Stimulated activated naive CD8-positive, alpha-beta T cell treated with anti-CD3 and anti-CD28 coated beads, Interleukin-15, Interleukin-2, amounts not matched to agents 100 U/mL and 50 U/mL, for 24 hours (primary cell): ENCODE measurements around the gene ARMH2.

Experiments
- ATAC-seq: fragments of 150-1000 bp; cut with Tn5 transposase; one replicate; pipeline ENCODE4 v1.10.0; 2021
- DNase-seq: peaks from one replicate; pipeline ENCODE4 v3.0.0; 2021

ARMH2 gene

DNA sequence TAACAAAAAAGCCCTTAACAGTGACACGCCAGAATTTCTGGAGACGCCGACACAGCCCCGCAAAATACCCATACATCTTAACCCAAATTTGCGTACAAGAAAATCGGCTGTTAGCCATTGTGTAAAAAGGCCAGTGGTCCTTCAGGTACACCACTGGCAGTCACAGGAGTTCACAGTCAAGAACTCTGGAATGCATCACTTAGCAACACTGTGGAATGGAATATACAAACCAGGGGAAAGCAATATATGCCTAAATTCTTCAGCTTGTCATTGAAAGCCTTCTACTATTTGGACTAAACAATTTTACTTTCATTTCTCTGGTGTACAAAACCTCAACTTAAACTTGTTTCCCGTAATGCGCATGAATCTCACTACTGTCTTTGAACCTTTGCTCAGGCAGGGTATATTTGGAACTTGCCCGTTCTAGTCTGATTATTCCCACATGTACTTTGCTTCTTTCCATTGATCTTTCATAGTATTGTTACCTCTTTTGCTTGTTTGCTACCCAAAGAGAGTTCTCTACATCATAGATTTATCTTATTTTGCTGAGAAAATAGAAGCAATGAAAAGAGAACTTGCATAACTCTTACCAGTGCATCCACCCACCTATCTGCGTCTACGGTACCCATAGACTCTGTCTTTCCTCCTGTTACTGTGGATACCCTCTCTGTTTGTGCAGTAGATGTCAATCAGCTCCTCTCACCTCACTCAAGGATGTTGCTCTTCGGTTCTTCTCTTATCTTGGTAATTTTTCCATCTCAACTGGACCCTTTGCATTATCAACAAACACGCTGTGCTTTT lies at the start of gene ARMH2:
Gene ARMH2, minus strand, starts transcription at position 178 of the 801 bp plus-strand sequence. Its CDS starts 60 bp downstream, at position 118.
- ATAC-seq, result no peak
- DNase-seq, result no peak

DNA sequence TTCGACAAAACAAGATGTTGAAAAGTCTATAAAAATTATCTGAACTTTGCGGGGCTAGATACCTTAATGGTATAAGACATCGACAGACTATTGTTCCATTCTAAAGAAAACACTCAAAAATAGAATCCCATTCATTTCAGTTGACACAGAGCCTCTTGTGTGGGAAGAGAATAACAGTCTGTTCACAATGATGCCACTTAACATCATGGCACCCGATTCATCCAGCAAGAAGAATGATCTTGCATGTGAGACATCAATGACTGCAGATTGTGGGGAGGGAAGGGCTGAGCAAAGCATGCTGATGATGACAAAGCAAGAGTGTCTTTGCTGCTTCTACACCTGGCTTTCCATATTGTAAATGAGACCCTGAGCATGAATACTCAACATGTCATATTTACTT lies 49.7 kb upstream of the ARMH2 start:
- DNase-seq, result no peak
- ATAC-seq, result no peak

DNA sequence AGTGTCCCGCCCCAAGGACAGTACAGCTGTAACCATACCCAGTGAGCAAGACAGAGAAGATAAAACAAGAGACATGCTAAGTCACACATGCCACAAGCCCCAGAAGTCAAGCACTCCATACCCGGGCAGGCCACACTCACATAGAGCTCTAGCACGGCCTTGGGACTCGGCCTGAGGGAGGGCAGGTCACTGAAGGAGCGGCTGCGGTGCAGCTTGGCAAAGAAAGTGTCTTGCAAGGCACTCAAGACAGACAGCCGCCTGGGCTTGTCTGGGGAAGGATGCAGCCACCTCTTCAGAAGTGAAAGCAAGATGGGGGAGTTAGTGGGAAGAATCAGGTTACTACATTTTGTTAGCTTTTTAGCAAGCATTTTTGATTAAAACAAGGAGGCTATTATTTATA lies 48.7 kb upstream of the ARMH2 start:
- ATAC-seq (no peak), DNase-seq (no peak)

DNA sequence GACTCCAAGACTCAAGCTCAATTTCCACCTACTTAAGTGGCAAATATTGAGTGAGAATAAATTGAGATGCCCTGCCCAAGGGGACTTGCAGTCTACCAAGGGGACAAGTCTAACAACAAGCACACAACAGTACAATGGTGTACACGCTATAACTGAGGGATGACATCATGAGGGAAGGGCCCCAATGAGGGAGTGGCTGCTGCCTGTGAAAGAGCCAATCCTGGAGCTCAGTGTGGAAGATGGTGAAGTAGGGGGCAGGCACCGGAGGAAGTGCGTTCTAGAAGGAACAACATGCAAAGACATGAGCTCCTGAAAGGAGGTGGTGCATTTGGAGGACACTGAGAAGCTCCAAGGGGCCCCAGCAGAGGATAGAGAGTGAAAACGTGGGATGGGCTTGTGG lies 46.9 kb upstream of the ARMH2 start:
- DNase-seq, result no peak
- no peak for ATAC-seq

DNA sequence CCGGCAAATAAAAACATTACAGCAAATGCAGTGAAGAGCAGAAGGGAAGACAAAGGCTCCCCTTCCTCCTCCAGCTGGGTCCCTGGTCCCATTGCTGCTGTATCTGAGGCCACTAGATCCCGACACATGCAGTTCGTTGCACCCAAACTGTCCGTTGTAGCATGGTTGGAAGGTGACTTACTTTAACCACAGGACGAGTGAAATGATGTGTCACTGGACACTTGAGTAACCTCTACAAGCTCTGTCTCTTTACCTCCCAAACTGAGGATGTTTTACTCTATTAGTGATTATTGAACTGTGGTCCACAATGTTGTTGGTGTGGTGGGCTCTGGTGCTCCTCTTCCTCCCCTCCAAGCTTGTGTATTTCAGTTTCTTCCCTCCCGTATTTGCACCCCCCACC lies 46.2 kb upstream of the ARMH2 start:
- DNase-seq, result no peak

DNA sequence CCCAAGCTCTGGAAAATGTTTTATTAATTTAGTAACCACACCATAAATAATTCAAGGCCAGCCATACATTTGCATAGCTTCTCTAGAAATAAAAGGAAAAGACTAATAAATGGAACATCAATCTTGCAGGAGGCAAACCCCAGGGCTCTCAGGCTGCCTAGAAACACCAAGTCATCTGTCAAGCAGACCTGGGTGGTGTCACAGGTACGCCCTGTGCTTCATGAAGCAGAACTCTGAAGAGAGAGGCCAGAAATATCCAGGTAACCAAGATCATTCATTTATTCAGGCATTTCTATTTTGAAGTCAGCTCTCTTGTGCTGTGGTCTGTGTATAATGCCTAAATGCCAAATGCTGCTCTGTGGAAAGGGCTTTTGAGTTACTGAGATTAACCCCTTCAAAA lies 45.3 kb upstream of the ARMH2 start:
- ATAC-seq (no peak), DNase-seq (no peak)

More for the DNA sequence above, 46.2 kb upstream of the ARMH2 start:
- ATAC-seq, result no peak

DNA sequence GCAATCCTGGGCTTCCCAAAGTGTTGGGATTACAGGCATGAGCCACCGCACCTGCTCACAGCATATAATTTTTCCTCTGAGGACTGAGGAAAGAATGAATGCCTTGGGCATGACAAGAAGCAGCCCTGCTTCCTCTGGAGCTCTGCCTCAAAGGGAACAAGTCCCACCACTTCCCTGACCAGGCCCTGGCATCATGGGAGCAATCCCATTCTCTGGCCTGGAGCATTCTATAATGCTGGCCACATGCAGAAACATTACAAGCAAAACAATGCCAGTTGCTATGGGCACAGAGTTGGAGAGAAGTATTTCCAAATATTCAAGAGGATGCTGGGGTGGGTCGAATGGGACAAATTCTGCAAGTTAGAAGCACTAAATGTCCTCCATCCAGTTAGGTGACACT lies 41.5 kb upstream of the ARMH2 start:
- no peak for ATAC-seq
- no peak for DNase-seq

DNA sequence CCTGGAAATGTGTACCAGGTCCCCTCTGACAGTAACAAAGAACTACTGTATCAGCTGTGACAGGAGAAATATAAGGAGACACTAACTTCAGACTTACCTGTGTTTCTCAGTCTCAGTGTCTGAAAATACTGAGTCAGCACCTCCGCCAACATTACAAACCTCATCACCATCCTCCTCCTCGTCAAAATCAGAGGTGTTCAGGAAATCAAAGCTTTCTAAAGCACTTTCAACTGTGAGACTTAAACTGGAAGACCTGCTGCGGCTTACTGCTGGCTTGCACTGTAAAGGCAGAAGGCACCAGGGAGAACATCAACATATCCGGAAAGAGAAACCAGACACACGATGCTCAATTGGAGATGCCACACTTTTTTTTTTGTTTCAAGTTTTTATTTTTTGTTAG lies 40.3 kb upstream of the ARMH2 start:
- no peak for DNase-seq
- no peak for ATAC-seq

DNA sequence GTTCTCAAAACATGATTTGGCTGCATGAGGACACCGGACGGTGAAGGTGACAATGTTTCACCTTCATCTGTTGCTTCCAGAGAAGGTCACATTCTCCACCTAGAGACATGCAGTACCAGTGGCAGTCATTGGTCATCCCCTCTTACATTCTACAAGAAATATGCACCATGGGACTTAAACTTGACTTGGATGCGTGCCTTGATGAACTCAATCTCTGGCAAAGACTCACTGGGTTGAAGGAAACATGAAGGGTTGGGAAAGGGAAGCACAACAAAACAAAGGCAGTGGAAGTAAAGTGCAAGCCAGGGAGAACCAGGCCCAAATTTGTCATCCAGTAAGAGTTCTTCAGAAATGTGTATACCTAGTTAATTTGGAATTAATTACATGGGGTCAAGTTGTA lies 39.4 kb upstream of the ARMH2 start:
- no peak for DNase-seq
- ATAC-seq, result no peak

DNA sequence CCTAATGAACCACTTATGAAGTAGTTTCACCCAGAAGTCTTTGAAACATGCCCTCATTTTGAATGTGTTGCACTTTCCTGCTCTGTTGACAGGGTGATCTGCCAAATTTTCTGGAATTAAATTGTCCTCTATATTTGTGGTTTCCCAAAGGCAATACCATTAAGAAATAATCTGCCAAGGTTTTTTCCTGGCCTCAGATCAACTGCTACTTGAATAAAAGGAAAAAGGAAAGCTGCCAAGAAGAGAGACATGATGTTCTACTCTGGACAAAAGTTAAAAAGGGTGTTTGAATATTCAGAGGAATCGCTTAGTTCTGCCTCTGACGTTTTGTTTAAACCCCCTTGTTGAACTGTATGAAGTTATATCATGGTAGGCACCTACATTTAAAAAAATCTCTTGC lies 37.4 kb upstream of the ARMH2 start:
- no peak for ATAC-seq
- DNase-seq, result no peak

DNA sequence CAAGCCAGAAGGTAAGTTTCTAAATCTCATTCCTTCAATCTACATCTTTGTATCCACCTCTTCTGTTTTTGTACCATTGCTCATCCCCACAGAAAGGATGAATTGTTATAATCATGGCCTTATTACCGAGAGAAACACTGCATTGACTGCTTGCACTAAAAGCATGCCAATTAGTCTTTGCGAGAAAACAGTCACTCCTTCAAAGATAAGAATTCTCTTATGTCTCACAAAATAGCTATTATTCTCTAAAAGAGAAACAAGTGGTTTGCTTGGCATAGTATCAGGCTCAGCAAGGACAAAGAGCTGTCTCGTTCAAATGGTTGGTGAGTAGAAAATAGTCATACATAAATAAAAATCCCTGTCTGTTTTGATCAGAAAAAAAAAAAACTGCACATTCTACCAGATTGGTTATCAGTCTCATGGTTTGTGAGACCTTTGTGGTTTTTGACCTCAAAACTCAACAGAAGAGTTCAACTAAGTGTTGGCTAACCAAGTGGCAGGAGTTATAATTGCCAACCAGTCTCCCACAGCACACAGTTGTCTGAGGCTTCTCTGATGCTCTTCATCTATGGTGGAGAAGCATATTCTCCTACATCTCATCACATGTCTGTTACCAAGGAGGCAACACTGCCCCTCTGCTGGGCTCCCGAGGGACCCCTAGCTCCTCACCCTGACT lies 35.1 kb upstream of the ARMH2 start:
- no peak for DNase-seq
- ATAC-seq, result no peak

DNA sequence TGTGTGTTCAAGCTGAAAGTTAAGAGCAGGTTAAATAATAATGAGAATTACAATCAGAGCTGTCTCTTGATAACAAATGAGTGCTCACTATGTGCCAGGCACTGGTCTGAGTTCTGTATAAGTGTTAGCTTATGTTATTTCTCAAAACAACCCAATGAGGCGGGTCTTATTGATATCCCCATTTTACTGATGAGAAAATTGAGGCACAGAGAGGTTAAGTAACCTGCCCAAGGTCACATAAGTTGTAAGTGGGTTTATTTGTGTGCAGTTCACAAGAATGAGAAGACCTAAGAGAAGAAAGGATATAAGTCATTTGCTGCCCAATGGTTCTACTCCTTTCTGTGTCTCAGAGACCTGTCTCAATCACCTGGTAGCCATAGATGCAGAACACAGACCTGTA lies 34.1 kb upstream of the ARMH2 start:
- DNase-seq (no peak), ATAC-seq (no peak)

DNA sequence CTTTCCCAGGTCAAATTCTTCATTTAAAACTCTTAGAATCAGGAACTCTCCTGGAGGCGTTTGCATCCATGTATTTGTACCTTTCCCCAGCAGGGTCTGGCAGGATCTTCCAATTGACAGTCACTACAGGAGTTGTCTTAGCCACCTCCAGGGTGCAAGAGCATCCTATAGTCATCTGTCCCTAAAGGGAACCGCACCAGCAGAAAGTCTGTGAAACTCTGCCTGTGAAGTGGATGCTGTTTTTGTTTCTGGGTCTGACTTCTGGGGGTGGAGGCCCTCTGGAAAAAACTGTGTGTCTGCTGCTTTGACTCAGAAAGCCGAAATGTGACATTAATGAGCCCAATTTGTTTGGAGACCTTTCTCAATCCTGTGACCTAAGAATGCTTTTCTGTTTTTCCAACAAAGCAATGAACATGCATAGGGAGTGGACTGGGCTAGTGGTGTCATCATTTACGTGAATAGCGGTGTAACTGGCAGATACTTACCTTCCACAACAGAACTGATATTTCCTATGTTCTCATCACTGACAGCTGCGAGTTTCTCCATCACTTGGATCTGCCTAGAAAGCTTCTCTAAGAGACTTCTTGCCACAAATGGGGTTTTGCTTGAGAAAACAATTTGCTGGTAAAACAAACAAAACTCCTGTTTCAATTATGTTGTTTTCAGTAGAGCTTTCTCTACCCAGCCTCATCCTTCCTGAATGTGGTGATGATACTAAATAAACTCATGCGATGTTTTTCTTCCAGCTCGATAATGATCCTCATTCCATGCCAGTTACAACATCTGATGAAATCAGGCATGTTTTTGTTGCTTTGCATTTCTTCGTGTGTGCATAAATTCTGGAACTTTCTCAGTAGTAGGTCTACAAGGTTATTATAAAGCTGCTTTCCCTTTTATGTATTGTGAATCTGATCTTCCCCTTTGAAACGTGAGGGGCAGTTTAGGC lies 33.3 kb upstream of the ARMH2 start:
- peak; percentile 65 for ATAC-seq
- DNase-seq, result no peak

DNA sequence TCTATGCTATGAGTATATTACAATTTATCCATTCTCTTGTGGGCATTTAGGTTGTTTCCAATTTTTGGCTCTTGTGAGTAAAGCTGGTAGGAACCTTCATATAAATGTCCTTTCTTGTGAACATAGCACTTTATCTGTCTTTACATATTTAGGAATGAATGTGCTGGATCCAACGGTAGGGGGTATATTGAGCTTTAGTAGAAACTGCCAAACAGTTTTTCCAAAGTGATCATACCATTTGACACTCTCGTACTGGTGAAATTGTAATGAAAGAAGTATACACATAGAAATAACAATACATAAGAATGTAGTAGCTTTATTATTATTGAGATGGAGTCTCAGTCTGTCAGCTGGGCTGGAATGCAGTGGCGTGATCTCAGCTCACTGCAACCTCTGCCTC lies 30.9 kb upstream of the ARMH2 start:
- ATAC-seq (no peak), DNase-seq (no peak)

DNA sequence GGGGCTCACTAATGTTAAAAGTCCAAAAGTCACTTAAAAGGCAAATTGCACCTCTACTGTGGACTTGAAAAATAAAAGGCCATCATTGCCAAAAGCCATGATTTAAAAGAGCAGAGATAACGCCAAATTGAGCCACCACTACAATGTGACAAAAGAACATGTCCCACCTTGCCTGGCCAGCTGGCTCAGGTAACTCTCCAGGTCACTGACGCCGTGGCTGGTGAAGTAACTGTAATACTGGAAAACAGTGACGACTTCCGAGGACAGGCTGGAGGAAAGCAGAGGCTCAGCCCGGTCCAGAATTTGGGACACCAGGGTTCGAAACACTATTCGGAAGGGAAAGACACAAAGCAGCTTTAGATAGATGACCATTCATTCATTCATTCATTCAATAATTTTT lies 29.3 kb upstream of the ARMH2 start:
- no peak for ATAC-seq

DNA sequence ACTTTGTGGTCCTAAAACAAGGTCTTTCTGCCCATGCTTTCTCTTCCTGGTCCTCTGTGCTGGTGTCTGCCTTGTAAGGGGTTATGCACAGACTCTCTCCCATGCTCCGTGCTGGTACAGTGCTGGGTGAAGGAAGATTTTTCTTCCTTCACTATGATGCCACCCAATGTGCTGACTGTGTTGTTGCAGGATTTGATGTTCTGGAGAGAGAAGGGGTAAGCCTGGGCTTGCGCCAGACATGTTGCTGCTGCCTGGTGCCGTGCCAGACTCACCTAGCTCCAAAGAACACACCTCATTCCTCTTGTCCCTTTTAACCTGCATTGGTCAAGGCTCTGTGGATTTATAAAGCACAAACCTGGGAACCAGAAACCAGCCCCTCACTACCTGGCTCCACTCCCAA lies 28.4 kb upstream of the ARMH2 start:
- ATAC-seq (no peak), DNase-seq (no peak)

More for the DNA sequence above, 29.3 kb upstream of the ARMH2 start:
- no peak for DNase-seq

DNA sequence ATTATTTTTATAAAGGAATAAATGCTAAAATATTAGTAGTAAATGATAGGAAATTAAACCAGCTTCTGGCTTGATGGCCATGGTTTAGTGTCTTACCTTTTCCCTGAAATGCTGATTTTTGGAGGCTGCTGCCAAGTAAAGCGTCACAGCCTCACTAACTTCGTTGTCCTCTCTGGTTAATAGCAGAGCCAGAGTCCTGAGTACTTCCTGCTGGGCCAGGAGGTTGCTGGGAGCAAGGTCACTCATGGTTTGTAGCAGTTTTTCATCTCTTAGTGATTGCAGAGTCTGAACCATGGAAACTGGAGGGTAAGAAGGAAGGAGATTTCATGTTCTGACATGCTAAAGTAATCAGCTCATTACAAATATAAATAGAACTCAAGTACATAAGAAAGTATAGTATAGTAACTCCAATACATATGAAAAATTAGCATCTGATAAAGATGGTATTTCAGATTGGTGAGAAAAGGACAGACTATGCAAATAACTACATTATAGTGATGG lies 26.5 kb upstream of the ARMH2 start:
- no peak for ATAC-seq

DNA sequence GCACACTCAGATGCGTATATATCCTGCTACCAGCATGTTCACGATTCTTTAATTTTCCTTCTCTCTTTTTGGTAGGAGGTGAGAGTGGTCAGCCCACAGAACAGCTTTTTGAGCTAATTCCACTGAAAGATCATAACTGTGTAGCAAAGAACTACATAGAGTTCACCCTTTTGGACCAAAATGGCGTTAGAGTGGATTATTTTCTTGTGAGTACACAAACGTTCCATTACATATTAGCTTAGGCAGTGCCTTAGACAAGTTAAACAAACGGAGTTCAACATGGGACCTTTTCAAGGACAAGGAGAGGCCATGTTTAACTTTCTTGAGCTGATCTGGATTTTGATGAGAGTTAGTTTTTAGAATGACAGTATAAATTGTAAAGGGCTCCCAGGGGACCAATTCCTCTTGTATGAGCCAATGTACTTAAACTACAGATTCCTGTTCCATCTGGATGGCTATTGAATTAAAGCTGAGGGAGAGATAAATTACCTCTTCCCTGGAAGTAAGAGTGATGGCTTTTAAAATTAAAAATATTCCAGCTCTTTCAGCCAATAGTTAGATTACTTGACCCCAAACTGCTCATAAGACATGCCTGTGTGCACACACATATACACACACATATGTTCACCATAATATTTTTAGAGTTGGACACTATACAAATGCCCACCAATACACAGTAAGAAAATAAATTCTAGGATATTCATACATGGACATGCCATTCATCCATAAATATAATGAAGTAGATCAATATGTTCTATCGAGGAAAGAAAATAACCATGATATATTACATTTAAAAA lies 25.6 kb upstream of the ARMH2 start:
- no peak for DNase-seq
- ATAC-seq, result no peak

More for the DNA sequence above, 26.5 kb upstream of the ARMH2 start:
- no peak for DNase-seq

DNA sequence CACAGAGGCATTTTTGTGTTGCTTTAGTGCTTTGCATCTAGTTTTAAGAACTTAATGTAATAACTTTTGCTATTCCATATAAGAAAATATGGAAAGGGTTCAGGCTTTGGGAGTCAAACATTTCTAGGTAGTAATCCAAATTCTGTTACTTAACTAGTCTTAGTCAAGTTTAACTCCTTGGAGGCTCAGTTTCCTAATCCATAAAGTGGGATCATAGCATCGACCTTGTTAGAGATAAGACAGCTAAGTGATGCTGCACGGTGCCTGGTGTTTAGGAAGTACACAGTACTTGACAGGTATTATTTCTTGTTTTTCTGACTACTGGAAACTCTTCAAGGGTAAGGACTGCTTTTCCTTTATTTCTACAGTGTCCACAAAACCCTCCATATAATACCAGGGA lies 24.5 kb upstream of the ARMH2 start:
- ATAC-seq (no peak), DNase-seq (no peak)

DNA sequence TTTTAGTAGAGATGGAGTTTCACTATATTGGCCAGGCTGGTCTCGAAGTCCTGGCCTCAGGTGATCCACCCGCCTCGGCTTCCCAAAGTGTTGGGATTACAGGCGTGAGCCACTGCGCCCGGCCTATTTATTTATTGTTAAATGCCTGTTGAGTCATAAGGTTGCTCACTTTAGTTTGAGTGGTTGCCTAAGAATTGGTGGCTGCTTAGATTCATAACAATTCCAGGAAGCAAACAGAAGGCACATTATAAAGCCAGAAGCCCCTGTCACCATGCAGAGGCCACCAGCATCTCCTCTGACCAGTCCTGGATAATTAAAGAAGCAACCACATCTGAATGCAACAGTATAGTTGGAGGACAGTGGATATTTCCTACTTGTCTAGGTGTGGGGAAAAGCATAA lies 24.0 kb upstream of the ARMH2 start:
- no peak for ATAC-seq

DNA sequence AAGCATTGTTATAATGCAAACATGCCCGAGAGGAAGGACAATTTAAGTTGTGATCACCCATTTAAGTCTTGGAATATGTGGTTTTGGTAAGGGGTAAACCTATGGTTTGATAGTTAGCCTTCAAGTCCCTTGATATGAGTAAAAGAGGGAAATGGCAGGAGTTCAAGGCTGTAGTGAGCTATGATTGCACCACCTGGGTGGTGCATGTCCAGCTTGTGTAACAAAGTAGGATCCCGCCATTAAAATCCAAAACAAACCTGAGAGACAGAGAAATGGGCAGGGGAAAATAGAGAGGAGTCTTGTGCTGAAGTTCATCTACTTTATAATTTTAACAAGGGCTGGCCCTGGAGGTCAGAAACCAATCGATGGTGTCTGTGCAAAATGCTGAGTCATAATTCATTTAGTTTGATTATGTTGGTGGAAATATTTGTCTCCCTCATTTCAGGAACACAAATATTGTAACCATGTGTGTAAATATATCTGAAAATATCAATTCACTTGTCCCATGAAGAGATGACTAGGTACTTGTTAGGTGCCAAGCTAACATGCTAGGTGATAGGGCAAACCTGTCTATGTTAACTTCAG lies 23.2 kb upstream of the ARMH2 start:
- ATAC-seq (no peak), DNase-seq (no peak)

More for the DNA sequence above, 24.0 kb upstream of the ARMH2 start:
- no peak for DNase-seq
